HG03159 (cell line): ENCODE results near the gene FAM168A.

Experiments used
- ATAC-seq: cut with Tn5 transposase; IDR thresholded peaks from one replicate; pipeline ENCODE4 v1.9.1; 2021; ENCODE audit warnings: mild to moderate bottlenecking, moderate library complexity; ENCODE audit not compliant: unreplicated experiment

The FAM168A gene

GRCh38 chr11:73597956-73598718 is at the start of gene FAM168A:
Gene FAM168A, minus strand, starts transcription at chr11:73598112. Its CDS starts 129,638 bp downstream, at chr11:73468474.
- peak; percentile 86 for ATAC-seq

- peak; percentile 81 for ATAC-seq
Measured at GRCh38 chr11:73647459-73648100, 49.7 kb upstream of the FAM168A start.

DNA sequence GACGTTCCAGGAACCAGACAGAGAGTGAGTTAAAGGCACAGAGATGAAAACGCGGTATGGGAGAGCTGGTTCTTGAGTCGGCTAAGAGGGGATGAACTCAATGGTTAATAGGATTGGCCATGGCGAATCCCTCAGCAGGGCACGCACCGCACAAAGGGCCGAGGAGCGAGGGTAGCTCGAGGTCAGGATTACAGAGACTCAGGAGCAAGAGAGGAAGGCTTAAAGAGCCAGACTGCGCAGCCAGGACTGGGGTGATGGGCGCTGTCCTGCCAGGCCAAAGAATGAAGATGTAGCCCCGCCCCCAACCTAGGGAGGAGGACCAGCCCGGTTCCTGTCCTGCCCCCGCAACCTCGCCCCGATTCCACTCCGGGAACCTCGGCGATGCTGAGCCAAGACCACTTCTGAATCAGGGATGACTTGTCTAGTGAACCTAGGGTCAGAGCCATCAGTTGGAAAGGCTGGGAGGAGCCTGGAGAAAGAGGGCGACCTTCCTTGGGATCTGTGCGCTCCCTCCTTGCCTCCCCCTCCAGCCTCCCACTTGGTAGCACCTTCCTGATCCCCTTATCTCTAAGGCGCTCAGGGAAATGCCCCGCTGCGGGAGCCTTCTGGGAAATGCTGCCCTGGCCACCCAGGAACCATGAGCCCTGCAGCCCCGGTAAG is 48.2 kb upstream of the FAM168A start, which contains the start of gene PLEKHB1:
TSS of gene PLEKHB1 (plus strand) at position 610 of the 660 bp plus-strand sequence. CDS start at position 638, 28 bp downstream.
- ATAC-seq, result no peak

DNA sequence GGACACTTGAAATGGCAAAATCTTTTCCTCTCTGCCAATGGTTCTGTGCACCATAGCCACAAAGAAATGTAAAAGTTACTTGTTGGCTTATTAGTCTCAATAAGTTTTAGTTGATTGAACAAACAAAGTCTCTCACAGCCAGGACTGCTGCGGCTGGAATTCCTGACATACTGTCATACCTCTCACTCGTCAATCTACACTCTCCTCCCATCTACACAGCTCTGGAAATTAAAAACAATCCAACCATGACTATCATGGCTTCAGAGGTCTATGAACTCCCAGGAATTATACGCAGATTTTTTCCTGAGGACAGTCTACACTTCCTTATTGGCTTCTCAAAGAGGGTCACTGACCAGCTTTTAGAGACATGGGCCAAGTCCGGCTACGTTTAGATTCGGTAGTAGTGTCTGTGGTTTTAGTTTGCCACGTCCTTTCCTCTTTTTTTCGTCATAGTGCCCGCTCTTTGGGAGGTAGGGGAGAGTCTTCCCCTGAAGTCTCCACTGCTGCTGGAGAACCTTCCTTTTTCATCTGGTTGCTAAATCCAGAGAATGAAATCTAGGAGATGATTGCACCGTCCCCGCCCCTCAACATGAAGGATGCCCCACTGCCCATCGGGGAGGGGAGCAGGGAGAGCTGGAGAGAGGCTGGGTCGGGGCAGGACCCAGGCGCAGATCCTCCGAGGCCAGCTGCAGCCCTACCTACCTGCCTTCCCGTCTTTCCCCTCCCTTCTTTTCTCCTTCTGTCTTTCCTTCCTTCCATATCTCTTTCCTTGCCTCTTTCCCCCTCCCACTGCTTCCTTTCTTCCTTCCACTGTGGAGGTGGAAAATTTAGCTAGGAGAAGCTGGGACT is 47.4 kb upstream of the FAM168A start:
- no peak for ATAC-seq

GRCh38 chr11:73641668-73642067 is 43.8 kb upstream of the FAM168A start:
- no peak for ATAC-seq

- ATAC-seq, result no peak
Measured at GRCh38 chr11:73640592-73640991, 42.7 kb upstream of the FAM168A start.

DNA sequence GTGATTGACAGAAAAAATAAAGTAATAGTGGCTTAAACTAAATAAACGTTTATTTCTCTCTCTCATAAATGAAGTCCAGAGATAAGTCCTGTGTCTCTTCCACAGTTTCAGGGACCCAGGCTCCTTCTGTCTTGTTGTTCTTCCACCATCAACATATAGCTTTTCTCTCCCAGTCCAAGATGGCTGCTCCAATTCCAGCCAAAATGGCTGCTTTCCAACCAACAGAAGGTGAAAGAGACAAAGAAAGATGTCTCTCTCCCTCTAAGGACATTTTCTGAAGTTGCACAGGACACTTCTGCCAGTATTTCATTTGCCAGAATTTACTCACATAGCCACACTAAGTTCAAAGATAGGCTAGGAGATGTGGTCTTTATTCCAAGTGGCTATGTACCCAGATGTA is 39.1 kb upstream of the FAM168A start:
- ATAC-seq, result no peak

DNA sequence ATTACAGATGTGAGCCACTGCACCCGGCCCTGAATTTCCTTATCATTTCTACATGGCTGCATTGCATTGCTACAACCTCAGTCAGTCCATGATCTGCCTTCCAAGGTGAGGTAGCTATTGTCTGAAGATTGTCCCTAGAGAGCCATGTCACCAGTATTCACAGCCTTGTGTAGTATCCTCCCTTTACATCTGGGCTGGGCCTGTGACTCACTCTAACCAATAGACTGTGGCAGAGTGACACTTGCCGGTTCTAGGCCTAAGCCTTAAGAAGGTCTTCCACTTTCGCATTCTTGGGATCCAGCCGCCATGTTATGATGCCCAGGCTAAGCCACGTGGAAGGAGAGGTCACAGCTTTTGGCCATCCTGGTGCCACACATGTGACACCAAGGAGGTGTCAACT is 38.3 kb upstream of the FAM168A start:
- no peak for ATAC-seq

DNA sequence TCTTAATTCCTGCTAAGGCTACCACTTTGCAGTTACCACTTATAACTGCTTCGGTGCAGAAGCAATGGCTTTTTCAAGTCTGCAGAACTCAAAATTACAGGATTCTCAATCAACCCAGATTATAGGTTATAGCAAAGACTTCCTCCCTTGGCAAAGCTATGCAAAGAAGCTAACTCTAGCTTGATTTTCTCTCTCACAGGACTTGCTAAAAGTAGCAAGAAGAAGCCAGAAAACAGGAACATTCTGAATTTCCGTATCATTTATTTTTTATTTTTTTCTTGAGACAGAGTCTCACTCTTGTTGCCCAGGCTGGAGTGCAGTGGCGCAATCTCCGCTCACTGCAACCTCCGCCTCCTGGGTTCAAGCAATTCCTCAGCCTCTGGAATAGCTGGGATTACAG is 37.8 kb upstream of the FAM168A start:
- no peak for ATAC-seq

GRCh38 chr11:73633999-73634398 is 36.1 kb upstream of the FAM168A start:
- ATAC-seq, result no peak

DNA sequence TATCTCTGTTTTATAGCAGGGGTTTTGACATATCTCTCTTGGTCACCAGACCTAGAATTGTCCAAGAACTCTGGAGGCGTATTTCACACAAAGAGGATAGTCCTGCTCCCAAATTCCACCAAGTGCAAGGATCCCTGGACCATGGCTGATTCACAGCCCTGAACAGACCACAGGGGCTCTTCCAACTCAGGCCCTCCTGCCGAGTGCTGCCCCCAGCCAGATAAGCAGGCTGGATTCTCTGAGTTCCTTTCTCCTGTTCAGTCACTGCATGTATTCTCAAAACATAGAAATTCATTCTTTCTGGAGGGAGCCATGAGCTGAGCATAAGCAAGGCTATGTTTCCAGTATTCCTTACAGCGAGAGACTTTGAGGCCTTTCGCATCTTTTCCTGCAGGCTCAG is 35.1 kb upstream of the FAM168A start:
- no peak for ATAC-seq

DNA sequence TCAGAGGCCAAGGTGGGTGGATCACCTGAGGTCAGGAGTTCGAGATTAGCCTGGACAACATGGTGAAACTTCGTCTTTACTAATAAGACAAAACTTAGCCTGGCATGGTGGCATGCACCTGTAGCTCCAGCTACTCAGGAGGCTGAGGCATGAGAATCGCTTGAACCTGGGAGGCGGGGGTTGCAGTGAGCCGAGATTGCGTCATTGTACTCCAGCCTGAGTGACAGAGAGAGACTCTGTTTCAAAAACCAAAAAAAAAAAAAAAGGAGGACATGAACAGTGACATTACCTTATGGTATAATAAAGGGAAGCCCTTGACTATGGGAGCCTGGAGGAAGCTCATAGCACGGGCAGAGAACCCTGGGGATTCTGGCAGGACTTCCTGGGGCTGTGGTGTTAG is 32.0 kb upstream of the FAM168A start:
- no peak for ATAC-seq

GRCh38 chr11:73625696-73626318 is 27.9 kb upstream of the FAM168A start:
- no peak for ATAC-seq

DNA sequence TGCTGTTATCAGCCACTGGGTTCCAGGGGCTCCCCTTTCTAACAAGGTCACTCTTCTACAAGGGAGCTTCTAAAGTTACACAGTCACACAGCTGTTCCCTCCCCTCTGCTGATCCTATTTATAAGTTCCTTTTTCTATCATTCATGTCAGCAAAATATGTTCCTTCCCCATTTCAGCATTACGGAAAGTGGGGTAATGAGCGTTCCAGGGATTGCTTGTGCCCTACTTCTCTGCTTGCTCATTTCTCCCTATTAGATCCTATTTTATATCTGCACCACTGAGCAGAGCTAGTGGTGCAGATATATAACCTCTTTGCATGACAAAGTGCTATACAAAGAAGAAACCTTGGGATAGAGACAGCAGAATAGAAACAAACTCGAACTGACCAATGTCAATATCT is 25.8 kb upstream of the FAM168A start:
- ATAC-seq, result no peak

- no peak for ATAC-seq
Measured at GRCh38 chr11:73622926-73623593, 25.1 kb upstream of the FAM168A start.

DNA sequence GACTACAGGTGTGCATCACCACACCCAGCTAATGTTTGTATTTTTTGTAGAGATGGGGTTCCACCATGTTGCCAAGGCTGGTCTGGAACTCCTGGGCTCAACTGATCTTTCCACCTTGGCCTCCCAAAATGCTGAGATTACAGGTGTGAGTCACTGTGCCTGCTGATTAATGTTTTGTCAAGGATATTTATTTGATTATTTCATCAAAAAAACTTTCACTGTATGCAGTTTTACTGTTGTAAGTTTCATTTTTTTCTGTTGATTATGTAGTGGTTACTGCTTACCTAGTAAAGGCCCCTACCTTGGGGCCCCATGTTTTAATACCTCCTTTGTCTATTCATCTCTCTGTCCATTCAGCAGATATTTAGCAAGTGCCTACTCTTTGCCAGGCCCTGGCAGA is 16.7 kb upstream of the FAM168A start:
- ATAC-seq, result no peak

GRCh38 chr11:73612601-73613140 is 14.8 kb upstream of the FAM168A start:
- no peak for ATAC-seq

DNA sequence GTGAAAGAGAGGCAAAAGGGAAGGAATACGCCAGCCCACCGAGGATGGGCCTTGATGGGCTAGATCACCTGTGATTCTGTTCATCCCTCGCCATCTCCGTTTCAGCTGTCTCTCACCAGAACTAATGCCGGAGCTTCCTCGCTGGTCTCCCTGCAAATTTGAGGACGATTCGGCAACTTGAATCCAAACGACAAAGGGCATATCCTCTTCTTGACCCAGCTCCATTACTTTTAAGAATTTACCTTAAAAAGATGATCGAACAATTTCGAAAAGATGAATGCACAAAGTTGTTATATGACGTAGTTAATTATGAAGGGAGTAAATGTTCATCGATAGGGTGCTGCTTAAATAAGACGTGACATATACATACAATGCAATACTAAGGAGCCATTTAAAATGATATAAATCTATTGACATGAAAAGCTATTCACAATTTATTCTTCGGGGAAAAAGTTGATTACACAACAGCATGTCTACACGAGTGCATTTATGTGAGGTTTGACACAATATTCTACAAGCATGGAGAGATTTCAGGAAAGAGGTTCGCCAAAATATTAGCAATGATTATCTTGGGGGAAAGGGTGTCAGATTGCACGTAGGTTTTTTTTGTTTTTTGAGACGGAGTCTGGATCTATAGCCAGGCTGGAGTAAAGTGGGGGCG is 937 bp upstream of the FAM168A start:
- no peak for ATAC-seq

- ATAC-seq, result no peak
Measured at GRCh38 chr11:73597336-73597955, 466 bp downstream of the FAM168A start.
